Measurements from ENCODE around the gene LINGO4.

Gene LINGO4, protein sequence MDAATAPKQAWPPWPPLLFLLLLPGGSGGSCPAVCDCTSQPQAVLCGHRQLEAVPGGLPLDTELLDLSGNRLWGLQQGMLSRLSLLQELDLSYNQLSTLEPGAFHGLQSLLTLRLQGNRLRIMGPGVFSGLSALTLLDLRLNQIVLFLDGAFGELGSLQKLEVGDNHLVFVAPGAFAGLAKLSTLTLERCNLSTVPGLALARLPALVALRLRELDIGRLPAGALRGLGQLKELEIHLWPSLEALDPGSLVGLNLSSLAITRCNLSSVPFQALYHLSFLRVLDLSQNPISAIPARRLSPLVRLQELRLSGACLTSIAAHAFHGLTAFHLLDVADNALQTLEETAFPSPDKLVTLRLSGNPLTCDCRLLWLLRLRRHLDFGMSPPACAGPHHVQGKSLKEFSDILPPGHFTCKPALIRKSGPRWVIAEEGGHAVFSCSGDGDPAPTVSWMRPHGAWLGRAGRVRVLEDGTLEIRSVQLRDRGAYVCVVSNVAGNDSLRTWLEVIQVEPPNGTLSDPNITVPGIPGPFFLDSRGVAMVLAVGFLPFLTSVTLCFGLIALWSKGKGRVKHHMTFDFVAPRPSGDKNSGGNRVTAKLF

GRCh38 chr1:151805066-151805820 is at the start of gene LINGO4:
LINGO4 (minus strand) TSS chr1:151805419; CDS start chr1:151802704, 2,715 bp downstream.
- DNase-seq, result no peak

- DNase-seq, result no peak
Measured at GRCh38 chr1:151854658-151855057, 49.4 kb upstream of the LINGO4 start.

GRCh38 chr1:151853411-151853943 is 48.3 kb upstream of the LINGO4 start, which contains the start of gene THEM5:
THEM5 (minus strand) TSS chr1:151853712; CDS start chr1:151853565, 147 bp downstream.
- DNase-seq, result no peak

DNA sequence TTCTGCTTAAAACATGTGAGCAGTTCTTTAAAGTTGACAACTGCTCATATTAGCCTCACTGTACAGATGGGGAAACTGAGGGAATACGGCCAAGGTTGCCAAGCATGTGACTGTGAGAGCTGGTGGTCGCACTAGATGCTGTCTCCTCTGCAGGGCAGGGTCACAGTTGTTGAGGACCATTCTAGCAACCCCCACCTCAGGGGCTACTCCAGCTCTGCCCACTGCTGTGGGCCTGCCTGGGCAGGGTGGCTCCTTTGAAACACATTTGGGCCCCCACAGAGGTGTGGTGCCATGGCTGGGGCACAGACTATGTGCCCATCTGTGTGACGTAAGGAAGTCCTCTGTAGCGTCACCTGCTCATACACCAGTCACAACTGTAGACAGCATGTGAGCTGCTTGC is 47.5 kb upstream of the LINGO4 start:
- no peak for DNase-seq

- DNase-seq, result no peak
Measured at GRCh38 chr1:151851886-151852285, 46.7 kb upstream of the LINGO4 start.

GRCh38 chr1:151849871-151850270 is 44.7 kb upstream of the LINGO4 start:
- DNase-seq, result no peak

- no peak for DNase-seq
Measured at GRCh38 chr1:151849126-151849525, 43.9 kb upstream of the LINGO4 start.

DNA sequence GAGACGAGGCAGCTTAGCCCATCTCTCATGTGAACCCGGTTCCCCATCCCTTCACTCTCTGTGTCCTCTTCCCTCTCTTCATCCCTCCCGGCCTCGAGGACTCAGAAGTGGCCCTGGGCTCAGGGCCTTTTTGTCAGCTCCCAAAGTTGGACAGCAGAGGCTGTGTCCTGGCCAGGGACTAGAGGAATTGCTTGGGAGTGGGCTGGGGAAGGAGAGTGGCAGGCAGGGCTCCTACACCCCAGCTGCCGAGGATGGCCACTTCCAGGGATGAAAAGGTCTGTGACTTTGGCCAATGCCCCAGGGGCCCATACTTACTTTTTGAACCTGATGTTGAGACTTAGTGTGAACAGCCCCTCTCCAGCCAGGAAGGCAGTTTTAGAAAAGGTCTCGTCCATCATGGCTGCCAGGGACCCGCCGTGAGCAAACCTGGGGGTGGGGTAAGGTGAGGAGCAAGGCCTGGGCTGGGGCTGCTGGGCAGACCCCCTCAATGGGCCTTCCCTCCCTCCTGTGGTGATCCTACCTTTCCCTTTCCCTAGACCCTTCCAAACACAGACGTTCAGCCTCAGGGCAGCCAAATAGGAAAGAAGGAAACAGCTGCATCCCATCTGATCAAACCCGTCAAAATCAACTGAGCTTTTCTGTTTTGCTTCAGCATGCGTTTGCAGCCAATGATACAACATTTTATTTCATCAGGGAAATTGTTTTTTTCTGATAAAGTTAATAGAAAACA is 42.8 kb upstream of the LINGO4 start:
- no peak for DNase-seq

DNA sequence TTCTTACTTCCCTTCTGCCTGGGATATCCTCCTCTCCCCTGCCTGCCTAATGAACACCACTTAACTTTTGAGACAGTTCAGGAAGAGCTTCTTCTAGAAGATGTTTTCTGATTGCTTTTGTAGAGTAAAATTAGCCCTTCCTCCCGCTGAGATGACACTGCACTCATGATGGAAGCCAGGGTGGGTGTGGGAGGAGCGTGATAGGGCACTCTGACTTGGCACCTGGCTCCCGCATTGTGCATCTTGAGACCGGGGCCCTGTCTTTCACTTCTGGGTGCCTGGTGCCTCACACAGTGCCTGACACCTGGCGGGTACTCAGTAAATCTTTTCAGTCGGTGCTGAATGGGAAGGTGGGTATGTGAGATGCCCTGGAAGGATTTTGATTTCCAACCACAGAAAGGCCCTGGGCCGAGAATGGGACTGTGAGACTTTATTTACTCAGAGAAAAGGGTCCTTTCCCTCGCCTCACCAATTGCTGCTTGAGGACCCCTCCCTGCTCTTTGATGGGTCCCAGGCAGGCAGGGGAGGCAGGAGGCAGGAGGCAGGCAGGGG is 41.5 kb upstream of the LINGO4 start:
- DNase-seq, result no peak

DNA sequence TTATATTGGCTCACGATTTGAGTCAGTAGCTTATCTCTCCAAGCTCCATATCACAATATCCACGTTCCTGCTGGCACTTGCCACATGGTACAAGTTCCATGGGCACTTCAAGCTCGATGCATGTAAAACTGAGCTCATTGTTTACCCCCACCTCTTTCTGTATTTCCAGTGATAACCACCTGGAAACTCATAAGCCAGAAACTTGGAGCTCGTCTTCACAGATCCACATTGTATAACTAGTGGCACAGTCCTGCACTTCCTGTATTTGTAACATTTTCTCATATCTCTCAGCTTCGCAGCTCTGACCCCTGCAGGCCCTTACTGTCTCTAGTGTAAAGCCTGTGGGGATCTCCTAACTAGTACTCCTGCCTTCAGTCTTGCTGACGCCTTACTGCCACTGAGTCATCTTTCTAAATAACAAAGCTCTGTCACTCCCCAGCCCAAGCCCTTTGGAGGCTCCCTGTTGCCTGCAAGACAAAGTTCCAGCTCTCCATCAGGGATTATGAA is 40.9 kb upstream of the LINGO4 start:
- DNase-seq, result no peak

- no peak for DNase-seq
Measured at GRCh38 chr1:151843398-151843797, 38.2 kb upstream of the LINGO4 start.

DNA sequence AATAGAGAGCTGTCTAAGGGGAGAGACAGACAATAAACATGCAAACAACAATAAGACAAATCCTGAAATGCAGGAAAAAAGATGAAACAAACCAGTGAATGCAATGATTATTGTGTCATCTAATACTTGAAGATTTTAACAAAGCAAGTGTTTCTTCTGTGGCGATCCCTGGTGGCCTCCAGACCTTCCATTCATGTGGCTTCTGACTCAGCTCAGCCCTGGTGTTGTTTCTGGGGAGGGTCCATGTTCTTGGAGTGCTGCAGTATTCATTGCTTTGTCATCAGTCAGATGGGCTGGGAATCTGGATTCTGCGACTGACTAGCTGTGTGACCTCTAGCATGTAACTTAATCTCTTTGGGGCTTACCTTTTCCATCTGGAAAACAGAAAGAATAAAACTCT is 35.9 kb upstream of the LINGO4 start:
- DNase-seq, result no peak

GRCh38 chr1:151840421-151840820 is 35.2 kb upstream of the LINGO4 start:
- DNase-seq, result no peak

- DNase-seq, result peak; percentile 47
Measured at GRCh38 chr1:151839457-151840403, 34.5 kb upstream of the LINGO4 start, which contains the start of gene C2CD4D. C2CD4D (minus strand) TSS chr1:151839820; CDS start chr1:151838989, 831 bp downstream.

GRCh38 chr1:151839082-151839412 is 33.8 kb upstream of the LINGO4 start:
- DNase-seq, result no peak

GRCh38 chr1:151838222-151839081 is 33.2 kb upstream of the LINGO4 start:
- no peak for DNase-seq

DNA sequence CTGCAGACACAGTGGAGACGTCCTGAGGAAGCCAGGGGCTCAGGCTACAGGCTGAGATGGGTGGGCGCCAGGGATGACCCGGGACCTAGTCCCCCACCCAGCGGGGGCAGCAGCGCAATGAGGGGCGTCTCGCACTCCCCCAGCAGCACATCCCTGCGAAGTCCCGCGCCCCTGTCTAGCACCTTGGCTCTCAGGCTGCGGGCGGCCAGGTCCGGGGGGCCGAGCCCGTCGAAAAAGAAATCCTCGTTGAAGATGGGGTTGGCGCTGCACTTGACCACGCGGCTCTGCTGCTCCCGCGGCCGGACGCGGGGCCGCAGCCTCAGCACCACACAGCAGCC is 32.6 kb upstream of the LINGO4 start:
- no peak for DNase-seq

GRCh38 chr1:151837197-151837596 is 32.0 kb upstream of the LINGO4 start:
- no peak for DNase-seq

DNA sequence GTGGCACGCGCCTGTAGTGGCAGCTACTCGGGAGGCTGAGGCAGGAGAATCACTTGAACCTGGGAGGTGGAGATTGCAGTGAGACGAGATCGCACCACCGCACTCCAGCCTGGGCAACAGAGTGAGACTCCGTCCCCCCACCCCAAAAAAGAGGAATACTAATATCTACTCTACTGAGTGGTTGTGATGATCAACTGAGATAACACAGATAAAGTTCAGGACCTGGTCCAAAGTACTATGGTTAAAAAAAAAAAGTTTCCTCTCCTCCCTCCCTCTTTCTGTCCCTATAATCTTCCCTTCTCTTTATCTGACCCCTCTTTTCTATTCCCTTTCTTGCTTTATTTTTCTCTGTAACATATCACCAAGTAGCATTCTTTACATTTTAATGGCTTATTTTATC is 30.4 kb upstream of the LINGO4 start:
- no peak for DNase-seq

GRCh38 chr1:151834239-151834638 is 29.0 kb upstream of the LINGO4 start:
- DNase-seq, result no peak

Measured in NCI-H187 treated with DMSO at 0.1 percent for 48 hours (cell line).